Thoracic aorta (tissue), 2 donors: ENCODE results near the gene SNRNP70. TPM values are rescaled to one million over a fixed set of nuclear protein-coding genes. Genes with fewer than 3 reads are reported as not detected.
"Not testable (repeated sequence)": the region's sequence is repeated elsewhere in the genome, so short reads cannot be mapped to it uniquely, and the experiment has no call there.

Source experiments
- ATAC-seq: fragments of 150-250 bp; one replicate; pipeline ENCODE4 v1.8.0; 2017; ENCODE audit warnings: low read depth; ENCODE audit not compliant: insufficient number of reproducible peaks, low FRiP score
- DNase-seq: peaks from one replicate; pipeline ENCODE4 v3.0.0-alpha.2; 2020; ENCODE audit warnings: low spot score
- H3K27ac ChIP-seq, 2 donors: fragments of 200-600 bp; sonication (generic); 1 replicate in 1 of 2; 2 replicates in 1 of 2; pipeline ENCODE4 v1.5.1; 2016; ENCODE audit warnings: mild to moderate bottlenecking in 2 of 2, moderate library complexity in 2 of 2
- H3K27me3 ChIP-seq: fragments of 200-600 bp; sonication (generic); replicated peaks from 2 replicates; pipeline ENCODE4 v1.6.0; 2016; ENCODE audit warnings: mild to moderate bottlenecking; ENCODE audit not compliant: insufficient read depth
- H3K36me3 ChIP-seq: fragments of 200-600 bp; sonication (generic); one replicate; pipeline ENCODE4 v1.5.1; 2016
- H3K4me1 ChIP-seq, 2 donors: fragments of 200-600 bp; sonication (generic); 1 replicate in 1 of 2; 2 replicates in 1 of 2; pipeline versions ENCODE4 v1.5.1 to v1.6.0; 2016; ENCODE audit warnings: low read depth in 2 of 2, mild to moderate bottlenecking in 1 of 2; ENCODE audit not compliant: control insufficient read depth in 1 of 2
- H3K4me3 ChIP-seq: fragments of 200-600 bp; sonication (generic); 2 replicates; pipeline ENCODE4 v1.5.1; 2016; ENCODE audit warnings: mild to moderate bottlenecking
- H3K9me3 ChIP-seq: fragments of 200-600 bp; sonication (generic); 2 replicates; pipeline ENCODE4 v1.5.1; 2016
- CTCF ChIP-seq: fragments of 200-600 bp; sonication (generic); IDR thresholded peaks from one replicate; pipeline ENCODE4 v1.5.1; 2019; ENCODE audit warnings: antibody characterized with exemption
- total RNA-seq, 2 donors: library from RNA; depleted of rRNA; stranded (reverse); fragments of >200 nt; gene quantifications; one replicate each; pipeline versions ENCODE4 v1.1.0 to v1.2.3, GENCODE V29; 2016

The SNRNP70 gene
- 100 to 1,000 TPM; 339 to 438 TPM for total RNA-seq

GRCh38 chr19:49085020-49085867 is at the start of gene SNRNP70:
Gene SNRNP70, plus strand, starts transcription at chr19:49085451. Its CDS starts 964 bp downstream, at chr19:49086415.
- ATAC-seq (peak; percentile 96), DNase-seq (peak; percentile 91)
- TF ChIP-seq CTCF = no peak
- H3K27me3 ChIP-seq = no peaks in the 10 kb centered on the region
- H3K27ac ChIP-seq = peak within 1 kb of the TSS; percentile 72 to 74
- peak within 1 kb of the TSS; percentile 88 for H3K4me3 ChIP-seq
- H3K9me3 ChIP-seq = no peaks in the 10 kb centered on the region
- H3K4me1 ChIP-seq = peaks cover 18 to 25% of the 10 kb centered on the region in 2 donors
- peaks cover 12% of the 10 kb centered on the region for H3K36me3 ChIP-seq

- ATAC-seq, H3K4me3 ChIP-seq, H3K4me1 ChIP-seq, DNase-seq, H3K27ac ChIP-seq, H3K9me3 ChIP-seq, H3K27me3 ChIP-seq, H3K36me3 ChIP-seq: not testable (repeated sequence)
These were observed 48.4 kb upstream of the SNRNP70 start, which contains the start of gene CGB1 for GRCh38 chr19:49036815-49037214. Gene CGB1, minus strand, starts transcription at chr19:49036895. Its CDS starts 184 bp downstream, at chr19:49036711.

- not testable (repeated sequence) for H3K27ac ChIP-seq, DNase-seq, H3K4me1 ChIP-seq, H3K4me3 ChIP-seq, ATAC-seq, H3K9me3 ChIP-seq, H3K27me3 ChIP-seq, H3K36me3 ChIP-seq
These were observed 47.1 kb upstream of the SNRNP70 start for GRCh38 chr19:49038111-49038510.

GRCh38 chr19:49038557-49039276 is 46.5 kb upstream of the SNRNP70 start:
- H3K36me3 ChIP-seq, H3K27ac ChIP-seq, DNase-seq, H3K9me3 ChIP-seq, H3K4me3 ChIP-seq, ATAC-seq, H3K4me1 ChIP-seq, H3K27me3 ChIP-seq: not testable (repeated sequence)

GRCh38 chr19:49039736-49040135 is 45.5 kb upstream of the SNRNP70 start:
- not testable (repeated sequence) for H3K27me3 ChIP-seq, H3K27ac ChIP-seq

GRCh38 chr19:49042177-49042576 is 43.1 kb upstream of the SNRNP70 start:
- H3K9me3 ChIP-seq = no peaks in the 10 kb centered on the region
- H3K36me3 ChIP-seq = no peaks in the 10 kb centered on the region
- H3K27me3 ChIP-seq = no peaks in the 10 kb centered on the region
- no peak overlapping the region for H3K4me3 ChIP-seq
- TF ChIP-seq CTCF = no peak
- H3K27ac ChIP-seq = no peak overlapping the region
- DNase-seq (no peak), ATAC-seq (no peak)
- no peaks in the 10 kb centered on the region for H3K4me1 ChIP-seq

More at GRCh38 chr19:49039736-49040135, 45.5 kb upstream of the SNRNP70 start:
- H3K36me3 ChIP-seq, H3K9me3 ChIP-seq, DNase-seq, H3K4me1 ChIP-seq, ATAC-seq, H3K4me3 ChIP-seq: not testable (repeated sequence)

- ATAC-seq, H3K36me3 ChIP-seq, H3K27ac ChIP-seq, H3K4me1 ChIP-seq, DNase-seq, H3K4me3 ChIP-seq, H3K9me3 ChIP-seq, H3K27me3 ChIP-seq: not testable (repeated sequence)
These were observed 42.6 kb upstream of the SNRNP70 start for GRCh38 chr19:49042666-49043065.

GRCh38 chr19:49043548-49043947 is 41.7 kb upstream of the SNRNP70 start, which contains the start of gene CGB5:
Gene CGB5, plus strand, starts transcription at chr19:49043848. Its CDS starts 362 bp downstream, at chr19:49044210.
- H3K4me3 ChIP-seq, H3K9me3 ChIP-seq, H3K4me1 ChIP-seq, H3K27me3 ChIP-seq, H3K27ac ChIP-seq, ATAC-seq, H3K36me3 ChIP-seq, DNase-seq: not testable (repeated sequence)

GRCh38 chr19:49049011-49049410 is 36.2 kb upstream of the SNRNP70 start, which contains the start of gene CGB8:
Gene CGB8, minus strand, starts transcription at chr19:49049111. Its CDS starts 372 bp downstream, at chr19:49048739.
- ATAC-seq, DNase-seq: not testable (repeated sequence)

GRCh38 chr19:49049834-49050233 is 35.4 kb upstream of the SNRNP70 start:
- DNase-seq, H3K9me3 ChIP-seq, H3K36me3 ChIP-seq, H3K27ac ChIP-seq, H3K4me1 ChIP-seq, ATAC-seq, H3K4me3 ChIP-seq, H3K27me3 ChIP-seq: not testable (repeated sequence)

More at GRCh38 chr19:49049011-49049410, 36.2 kb upstream of the SNRNP70 start, which contains the start of gene CGB8:
- H3K9me3 ChIP-seq, H3K36me3 ChIP-seq, H3K4me1 ChIP-seq, H3K4me3 ChIP-seq, H3K27ac ChIP-seq, H3K27me3 ChIP-seq: not testable (repeated sequence)
